NCI-H1105 (cell line): ENCODE data around the gene PDE1A.
"Not testable (repeated sequence)": the region's sequence is repeated elsewhere in the genome, so short reads cannot be mapped to it uniquely, and the experiment has no call there.

Source experiments
- DNase-seq: peaks from one replicate; lab custom pipeline; 2025; lab: John Stamatoyannopoulos, UW

The PDE1A gene

DNA sequence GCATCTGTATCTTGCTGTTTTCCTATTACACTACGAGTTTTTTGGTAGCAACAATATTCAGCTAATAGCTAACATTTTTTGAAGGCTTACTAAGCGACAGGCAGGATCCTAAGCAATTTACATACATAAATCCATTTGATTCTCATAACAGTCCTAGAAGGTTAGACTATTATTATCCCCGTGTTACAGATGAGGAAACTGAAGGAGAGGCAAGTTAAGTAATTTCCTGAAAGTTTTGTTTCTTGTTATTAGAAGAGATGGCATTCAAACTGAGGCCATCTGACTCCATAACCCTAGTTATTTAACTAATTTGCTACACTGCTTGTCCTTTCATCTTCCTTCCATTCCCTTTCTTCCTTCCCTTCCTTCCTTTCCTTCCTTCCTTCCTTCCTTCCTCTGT, 68.2 kb downstream of the PDE1A start:
- no peak for DNase-seq

DNA sequence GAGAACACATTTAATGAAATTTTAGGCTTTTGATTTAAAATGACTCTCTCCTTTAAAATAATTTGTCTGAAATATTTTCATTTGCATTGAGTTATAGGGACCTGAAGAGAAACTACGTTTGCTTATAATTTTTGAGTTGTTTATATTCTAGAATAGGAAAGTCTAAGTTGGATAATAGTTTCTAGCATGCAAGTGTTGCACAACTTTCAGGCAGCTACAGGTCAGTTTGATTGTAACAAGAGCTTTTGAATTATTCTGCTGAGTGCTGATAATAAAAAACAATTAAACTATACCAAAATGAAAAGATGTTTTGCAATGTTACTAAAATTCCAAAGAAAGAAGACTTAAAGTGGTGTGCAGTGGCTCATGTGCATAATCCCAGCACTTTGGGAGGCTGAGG, 71.0 kb downstream of the PDE1A start:
- no peak for DNase-seq

DNA sequence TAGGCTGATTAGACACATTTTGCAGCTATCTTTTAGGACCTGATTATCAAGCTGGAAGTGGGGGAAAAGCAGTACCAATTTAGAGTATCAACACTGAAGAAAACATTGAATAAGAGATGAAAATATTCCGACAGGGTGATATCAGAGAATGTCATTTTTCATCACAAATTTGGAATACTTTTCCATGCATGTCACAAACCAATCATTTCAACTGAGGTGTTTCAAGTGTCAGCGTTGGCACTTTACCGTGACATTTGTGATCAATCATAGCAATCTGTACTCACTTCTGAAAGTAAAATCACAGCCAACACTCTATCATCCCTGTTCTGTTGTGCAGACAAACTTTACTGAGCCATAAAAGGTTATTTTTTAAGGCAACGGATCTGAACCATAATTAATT, 75.4 kb downstream of the PDE1A start:
- DNase-seq = no peak

- DNase-seq = no peak
These were observed 77.6 kb downstream of the PDE1A start for GRCh38 chr2:182349268-182349667.

DNA sequence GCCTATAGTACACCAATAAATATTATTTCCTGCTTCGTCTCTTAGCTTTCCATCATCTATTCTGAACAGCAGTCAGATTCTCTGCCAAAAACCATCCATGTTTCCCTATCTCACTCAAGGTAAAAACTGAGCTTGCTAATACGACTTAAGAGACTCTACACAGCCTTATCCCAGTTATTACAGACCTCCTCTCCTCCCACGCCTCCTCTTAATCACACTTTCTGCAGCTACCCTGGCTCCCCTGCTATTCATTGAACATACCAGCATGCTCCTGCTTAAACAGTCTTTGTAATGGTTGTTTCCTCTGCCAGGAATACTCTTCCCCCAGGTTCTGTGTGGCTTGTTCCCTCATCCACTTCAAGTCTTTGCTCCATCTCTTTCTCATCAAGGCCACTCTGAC, 81.5 kb downstream of the PDE1A start:
- DNase-seq = no peak

DNA sequence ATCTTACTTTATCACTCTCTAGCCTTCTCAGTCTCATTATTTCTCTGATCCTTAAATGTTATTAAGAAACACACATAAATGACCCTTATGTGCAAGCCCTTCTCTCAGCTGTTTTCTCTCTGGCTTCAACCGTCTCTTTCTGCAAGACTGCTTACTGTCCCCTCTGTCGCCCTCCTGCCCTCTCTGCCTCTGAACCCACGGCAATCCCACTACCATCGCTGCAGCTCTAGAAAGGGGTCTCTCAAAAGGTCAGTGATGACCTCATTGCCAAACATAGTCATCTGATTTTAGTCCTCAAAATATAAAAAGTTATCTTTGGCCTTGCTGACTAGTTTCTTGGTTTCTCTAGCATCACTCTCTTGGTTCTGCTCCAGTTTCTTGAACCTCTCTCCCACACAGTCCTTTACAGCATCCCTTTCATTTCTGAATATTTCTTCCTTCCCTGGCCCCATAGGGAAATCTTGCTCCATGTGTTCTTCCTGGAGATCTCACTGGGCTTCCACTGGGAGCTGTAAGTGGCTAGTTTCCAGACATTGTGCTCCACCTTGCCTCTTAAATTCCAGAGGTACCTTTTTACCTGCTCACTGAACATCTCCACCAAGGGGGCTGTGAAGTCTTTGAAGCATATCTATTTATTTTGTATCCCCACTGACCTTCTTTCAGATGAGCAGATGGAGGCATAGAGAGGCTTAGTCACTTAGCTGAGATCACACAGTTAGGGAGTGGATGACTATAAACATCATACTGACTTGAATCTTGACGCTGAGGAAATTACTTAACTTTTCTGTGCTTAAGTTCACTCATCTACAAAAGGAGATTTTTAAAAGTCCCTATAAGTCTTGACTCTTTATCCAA, 96.2 kb downstream of the PDE1A start:
- no peak for DNase-seq

- no peak for DNase-seq
These were observed 102.2 kb downstream of the PDE1A start for GRCh38 chr2:182324665-182325064.

GRCh38 chr2:182321096-182321495, 105.7 kb downstream of the PDE1A start:
- DNase-seq = no peak

- DNase-seq = no peak
These were observed 107.0 kb downstream of the PDE1A start for GRCh38 chr2:182319556-182320505.

DNA sequence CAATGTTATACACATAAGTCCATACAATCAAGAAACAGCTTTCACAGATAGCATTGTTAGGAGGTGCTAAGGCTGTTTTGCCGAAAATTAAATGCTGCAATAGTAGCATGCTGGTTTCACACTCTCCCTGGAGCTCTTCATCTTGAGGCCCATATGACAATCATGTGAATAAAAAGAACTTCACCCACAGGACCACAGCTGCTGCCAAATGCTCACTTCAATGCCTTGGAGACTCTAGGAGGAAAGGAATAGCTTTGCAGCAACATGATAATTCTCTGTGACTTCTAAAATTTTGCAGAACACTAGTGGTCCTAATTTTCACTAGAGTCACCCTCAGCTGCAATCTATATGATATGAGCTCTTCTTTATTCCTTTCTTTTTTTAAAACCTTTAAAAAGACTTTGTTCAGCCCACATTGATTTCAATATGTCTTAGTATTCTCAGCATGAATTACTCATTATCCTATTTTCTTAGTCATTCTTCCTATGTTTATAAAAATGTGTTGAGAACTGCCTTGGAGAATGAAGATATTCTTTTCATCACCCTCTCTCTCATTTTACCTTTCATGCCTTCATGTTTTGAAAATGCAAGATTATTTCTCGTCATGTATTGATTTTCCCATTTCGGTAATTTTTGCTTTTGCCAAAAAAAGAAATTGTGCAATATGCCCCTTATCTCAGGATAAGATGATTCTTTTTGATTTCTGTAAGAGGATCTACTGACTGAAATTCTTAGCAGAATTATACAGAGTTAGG, 108.2 kb downstream of the PDE1A start:
- no peak for DNase-seq

DNA sequence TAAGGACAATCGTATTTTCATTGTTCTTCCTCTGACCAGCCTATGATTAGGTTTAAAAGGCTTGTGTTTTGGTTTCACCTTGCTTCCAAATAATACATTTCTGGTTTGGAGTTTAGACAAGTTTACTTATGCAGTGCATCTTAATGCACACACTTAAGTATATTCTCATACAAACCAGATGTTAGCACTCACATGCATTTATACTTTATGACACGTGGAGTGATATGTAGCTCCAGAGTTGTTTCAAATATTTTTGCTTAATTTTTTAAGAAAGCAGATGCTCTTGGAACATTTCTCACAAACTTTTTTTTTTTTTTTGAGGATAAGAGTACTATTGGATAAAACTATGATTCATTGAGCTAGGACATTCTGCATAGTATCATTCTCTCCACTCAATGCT, 109.9 kb downstream of the PDE1A start:
- DNase-seq = no peak

- DNase-seq = no peak
These were observed 123.9 kb downstream of the PDE1A start for GRCh38 chr2:182302972-182303371.

DNA sequence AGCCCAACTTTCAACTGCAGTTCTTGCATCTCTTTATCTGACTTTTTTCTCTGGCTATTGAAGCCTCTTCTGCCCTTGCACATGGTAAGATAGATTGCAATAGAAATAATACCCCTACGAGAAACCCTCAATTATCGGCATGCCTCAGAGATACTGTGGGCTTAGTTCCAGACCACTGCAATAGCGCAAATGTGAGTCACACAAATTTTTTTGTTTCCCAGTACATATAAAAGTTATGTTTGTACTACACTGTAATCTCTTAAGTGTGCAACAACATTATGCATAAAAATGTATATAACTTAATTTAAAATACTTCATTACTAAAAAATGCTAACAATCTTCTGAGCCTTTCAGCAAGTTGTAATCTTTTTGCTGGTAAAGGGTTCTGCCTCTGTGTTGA, 124.7 kb downstream of the PDE1A start:
- DNase-seq = no peak

DNA sequence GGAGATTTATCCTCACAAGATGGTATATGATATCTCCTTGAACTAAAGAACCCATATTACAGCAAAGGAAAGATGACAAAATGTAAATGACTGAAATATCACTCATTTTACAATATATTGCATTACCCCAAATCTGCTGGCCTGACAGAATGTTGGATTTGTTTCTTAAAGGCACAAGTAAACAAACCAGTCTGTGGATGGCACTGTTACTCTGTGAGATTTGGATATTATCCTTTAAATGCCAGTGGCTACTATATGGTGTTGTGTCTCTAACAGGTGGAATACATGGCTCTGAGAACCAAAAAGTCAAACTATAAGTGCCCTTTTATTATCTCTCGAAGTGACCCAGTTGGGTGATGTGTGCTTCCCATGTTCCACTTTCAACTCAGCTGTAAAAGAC, 125.7 kb downstream of the PDE1A start:
- DNase-seq = no peak

- peak; percentile 57 for DNase-seq
These were observed 126.2 kb downstream of the PDE1A start for GRCh38 chr2:182300608-182301007.

DNA sequence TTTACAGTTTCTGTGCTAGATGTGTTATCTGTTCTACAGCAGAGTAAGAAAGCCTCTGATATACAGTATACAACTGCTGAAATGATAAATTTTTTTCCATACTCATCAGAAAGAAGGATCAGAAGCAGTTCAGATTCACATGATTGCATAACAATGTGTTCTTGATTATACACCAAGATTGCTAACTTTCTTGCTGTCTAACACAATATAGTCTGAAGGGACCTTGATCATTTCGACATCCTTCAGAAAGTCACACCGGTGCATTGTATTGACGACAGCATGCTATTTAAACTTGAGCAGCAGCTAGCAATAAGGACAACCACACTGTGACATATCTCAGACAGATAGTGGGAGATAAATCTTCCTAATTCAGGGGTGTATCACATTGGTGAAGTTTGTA, 127.2 kb downstream of the PDE1A start:
- no peak for DNase-seq

- DNase-seq = no peak
These were observed 128.4 kb downstream of the PDE1A start for GRCh38 chr2:182298456-182298855.

DNA sequence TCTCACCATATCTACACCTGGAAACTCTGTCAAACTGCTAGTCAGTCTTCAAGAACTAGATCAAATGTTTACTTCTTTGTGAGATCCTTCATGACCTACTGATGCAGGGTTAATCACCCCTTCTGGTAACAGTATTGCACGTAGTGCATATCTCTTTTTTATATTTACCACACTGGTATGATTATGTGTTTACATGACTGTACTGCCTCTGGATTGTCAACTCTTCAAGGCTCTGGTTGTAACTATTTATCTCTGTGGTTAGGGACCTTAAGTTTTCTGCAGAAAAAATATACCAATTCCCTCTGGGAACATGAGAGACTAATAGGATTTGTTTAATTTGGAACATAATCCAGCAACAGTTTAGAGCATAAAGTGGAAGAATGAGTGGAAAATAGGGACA, 135.5 kb downstream of the PDE1A start:
- no peak for DNase-seq

GRCh38 chr2:182283512-182283911, 143.3 kb downstream of the PDE1A start:
- DNase-seq = no peak

- no peak for DNase-seq
These were observed 145.6 kb downstream of the PDE1A start for GRCh38 chr2:182281276-182281675.

DNA sequence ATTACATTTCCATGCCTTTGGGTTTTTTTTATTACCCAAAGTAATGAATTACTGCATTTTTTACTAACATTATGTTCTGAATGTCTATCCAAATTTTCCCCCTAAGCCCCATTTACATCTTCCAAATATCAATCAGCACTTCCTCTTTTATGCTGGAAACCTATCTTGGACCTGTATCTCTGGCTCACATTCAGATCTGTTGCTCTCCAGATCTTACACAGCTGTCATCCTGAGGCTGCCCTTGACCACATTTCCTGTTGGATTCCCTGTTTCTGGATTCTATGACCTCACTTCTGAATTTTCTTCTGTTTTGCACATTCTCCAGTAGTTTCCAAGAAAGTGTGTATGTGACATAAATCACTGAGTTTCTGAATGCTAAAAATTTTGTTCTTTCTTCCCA, 146.7 kb downstream of the PDE1A start:
- DNase-seq = no peak

DNA sequence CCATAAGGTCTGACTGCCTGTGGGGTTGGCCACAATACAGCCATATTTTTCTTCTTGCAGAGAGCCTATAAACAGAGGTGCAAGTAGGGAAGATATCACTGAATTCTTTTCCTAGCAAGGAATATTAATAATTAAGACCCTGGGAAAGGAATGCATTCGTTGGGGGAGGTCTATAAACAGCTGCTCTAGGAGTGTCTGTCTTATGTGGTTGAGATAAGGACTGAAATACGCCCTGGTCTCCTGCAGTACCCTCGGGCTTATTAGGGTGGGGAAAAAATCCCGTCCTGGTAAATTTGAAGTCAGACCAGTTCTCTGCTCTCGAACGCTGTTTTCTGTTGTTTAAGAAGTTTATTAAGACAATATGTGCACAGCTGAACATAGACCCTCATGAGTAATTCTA, 150.2 kb downstream of the PDE1A start:
- DNase-seq = not testable (repeated sequence)
